GM19238 (cell line): ENCODE results near the gene RAB1B.
A peak's percentile ranks its signal among the peaks of the same experiment; 100 is the strongest.

ENCODE experiments used
- DNase-seq: peaks from one replicate; pipeline ENCODE4 v3.0.0; 2011; ENCODE audit warnings: low spot score; ENCODE audit not compliant: insufficient read length

The RAB1B gene

DNA sequence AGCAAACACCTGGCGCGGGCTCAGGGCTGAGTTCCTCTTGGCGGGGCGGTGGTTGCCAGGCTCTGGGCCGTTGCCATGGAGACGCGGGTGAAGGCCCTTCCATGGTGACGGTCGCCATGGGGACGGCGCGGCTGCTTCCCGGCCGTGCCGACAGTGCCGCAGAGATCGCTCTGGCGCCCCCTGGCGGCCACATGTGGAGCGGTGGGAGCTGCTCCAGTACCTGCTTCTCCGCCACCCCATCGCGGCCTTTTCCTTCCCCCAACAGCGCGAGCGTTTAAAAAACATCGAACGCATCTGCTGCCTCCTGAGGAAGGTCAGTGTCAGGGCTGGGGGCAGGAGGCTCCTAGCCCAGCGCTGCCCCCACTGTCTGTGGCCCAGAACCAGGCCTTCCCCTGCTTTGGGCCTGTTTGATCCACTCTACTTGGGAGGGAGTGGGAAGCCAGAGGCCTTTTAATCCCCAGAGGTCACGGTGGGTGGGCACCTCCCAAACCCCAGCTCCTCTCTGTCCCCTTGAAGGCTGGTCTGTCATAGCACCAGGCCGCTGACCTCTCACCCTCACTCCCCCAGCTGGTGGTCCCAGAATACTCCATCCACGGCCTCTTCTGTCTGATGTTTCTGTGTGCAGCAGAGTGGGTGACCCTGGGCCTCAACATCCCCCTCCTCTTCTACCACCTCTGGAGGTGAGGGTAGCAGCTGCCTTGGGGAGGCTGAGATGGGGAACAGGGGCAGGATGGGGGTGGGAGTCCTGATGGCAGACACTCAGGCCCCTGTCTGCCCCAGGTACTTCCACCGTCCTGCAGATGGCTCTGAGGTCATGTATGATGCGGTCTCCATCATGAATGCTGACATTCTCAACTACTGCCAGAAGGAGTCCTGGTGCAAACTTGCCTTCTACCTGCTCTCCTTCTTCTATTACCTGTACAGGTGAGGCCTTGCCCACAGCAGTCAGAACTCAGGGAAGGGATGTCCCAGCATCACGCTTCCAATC, 14.3 kb downstream of the RAB1B start:
- DNase-seq: peak; percentile 100

DNA sequence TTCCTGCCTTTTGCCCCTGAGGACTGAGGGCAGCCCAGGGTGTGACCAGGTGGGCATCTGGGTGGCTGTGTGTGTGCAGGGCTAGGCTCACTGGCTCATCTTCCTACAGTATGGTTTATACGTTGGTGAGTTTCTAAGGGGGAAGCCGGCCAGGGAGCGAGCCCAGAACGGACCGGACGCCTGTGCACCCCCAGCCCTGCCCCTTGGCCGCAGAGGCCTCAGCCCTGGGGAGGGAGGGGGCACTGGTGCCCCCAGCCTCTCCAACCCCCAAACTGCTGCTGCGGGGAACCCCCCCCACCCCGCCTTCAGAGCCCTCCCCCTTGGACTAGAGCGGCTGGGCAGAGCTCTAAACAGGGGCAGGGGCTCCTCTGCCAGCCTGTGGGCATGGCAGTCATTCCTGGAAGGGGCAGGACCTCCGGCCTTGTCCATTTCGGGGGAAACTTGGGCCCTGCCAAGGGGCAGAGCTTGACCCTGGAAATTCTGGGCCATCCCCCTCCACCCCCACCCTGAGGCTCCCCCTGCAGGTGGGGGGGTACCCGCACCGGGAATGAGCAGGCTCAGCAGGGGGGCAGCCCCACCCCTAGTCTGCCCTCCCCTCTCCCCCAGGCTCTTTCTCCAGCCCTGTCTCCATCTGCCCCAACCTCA, 15.1 kb downstream of the RAB1B start:
- no peak for DNase-seq

DNA sequence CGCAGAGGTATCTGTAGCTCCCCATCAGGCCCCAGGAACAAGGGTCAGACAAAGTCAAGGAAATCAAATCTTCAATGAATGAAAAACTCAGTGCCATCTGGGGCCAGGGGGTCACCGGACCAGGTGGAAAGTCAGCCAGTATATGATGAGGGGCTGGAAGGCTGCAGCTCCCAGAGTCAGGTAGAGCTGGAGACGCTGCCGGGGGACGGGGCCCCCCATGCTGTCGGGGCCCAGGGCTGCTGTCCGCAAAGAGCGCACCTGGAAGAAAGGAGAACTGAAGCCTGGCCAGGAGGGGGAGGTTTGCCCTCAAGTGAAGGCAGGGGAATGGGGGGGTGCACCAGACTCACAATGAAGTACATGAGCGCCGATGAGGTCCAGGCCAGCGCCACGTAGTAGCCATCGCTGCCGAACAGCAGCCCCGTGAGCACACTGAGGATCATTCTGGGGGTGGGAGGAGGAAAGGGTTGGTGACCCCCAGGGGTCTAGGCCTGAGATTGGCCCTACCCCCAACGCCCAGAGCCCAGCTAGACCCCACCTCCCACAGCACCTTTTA, 16.2 kb downstream of the RAB1B start:
- no peak for DNase-seq

DNA sequence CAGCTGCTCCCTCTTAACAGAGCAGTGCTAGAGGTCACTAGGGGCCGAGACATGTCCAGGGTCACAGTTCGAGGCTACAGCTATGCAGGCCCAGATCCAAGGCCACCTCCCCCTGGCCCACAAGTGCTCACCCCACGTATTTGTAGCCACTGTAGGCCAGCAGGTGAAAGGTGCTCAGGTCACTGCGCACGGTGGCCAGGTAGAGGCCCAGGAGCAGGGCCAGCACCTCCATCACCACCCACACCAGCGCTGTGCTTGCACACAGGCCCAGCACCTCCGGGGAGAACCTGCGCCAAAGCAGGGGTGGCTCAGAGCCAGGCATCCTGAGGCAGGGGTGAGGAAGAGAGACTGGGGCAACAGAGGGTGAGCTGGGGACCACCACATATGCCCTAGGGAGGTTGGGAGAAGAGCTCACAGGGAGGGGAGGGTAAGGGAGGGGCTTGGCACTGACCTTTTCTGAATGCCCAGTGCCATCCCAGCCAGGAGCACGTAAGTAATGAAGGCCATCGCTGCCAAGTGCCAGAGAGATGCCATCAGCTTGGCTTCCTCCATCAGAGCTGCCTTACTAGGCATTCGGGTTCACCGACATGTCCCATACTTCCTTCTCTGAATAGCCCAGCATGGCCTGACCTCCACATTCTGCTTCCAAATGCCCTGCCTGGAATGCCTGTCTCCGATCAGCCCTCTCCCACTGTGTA, 17.0 kb downstream of the RAB1B start:
- DNase-seq: no peak

DNA sequence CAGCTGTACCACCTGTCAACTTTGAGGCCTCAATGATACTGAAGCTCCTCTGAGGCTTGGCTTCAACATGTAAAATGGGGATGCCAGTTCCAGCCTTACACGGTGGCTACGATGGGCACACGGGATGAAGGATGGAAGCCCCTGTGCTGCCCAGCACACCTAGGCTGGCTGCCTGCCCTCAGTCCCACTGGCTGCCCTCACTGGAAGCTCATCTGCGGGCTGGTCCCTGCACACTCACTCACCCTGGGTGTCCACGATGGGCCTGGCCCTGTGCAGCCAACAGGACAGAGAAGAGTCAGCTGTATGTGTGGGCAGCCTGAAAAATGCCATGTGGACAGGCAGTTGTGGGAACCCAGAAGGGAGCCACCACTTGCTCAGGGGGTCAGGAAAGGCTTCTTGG, 18.3 kb downstream of the RAB1B start:
- DNase-seq: no peak

DNA sequence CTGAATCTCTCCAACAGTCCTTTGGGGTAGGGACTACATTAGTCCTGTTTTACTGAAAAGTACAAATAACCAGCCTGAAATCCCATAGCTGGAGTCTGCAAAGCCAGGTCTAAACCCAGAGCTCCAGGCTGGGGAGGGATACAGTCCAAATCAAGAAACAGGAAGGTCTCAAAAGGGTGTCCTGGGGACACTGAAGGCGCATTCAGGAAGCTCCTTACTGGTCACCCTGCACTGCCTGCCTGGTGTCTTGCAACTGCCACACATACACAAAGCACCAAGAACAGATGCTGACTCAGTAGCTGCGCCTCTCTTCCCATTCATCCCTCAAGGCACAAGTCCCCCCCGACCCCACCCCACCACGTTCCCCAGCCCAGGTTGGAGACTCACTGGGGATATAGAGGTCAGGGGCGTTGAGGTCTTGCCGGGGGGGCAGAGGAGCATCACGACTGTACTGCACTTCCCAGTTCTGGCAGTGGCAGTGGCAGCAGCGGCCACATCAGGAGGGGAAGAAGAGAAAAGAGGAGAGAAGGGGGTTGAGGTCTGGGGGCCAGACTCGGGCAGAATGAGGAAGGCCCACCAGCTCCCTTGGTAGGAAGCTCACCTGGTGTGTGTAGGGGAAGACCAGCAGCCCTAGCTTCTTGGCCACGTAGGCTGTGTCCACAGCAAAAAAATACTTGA, 18.9 kb downstream of the RAB1B start:
- DNase-seq: no peak

DNA sequence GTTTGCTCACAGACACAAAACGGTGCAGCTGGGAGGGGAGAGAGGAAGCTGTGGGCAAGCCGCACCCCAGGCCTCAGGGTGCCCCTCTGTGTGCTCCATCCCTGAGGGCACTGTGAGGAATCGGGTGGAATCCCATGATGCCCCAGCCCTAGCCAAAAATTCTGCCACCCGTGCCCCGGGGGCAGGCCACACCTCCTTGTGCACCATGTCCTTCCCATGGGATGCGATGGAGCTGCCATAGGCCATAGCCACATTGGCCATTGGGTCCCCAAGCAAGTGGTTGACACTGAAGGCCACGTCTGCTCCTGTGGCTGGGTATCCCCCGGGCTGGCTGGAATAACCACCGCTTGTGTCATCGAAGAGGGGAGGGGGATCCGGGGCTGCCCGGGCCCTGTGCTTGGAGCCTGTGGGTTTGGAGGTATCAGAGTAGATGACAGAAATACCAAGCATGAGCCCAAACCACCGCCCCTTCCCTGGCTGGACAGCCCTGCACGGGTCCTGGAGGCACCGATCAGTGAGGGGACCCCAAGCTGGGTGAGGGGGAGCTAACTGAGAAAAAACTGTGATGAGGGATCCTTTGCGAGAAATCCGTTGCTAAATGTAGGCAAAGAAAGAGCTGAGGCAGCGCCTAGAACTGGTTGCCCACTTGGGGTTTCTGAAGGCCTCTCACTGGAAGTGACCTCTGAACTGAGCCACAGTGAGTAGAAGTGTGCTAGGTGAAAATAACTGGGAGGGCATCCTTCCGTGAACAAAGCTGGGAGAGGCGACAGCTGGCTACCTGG, 19.6 kb downstream of the RAB1B start:
- DNase-seq: no peak

DNA sequence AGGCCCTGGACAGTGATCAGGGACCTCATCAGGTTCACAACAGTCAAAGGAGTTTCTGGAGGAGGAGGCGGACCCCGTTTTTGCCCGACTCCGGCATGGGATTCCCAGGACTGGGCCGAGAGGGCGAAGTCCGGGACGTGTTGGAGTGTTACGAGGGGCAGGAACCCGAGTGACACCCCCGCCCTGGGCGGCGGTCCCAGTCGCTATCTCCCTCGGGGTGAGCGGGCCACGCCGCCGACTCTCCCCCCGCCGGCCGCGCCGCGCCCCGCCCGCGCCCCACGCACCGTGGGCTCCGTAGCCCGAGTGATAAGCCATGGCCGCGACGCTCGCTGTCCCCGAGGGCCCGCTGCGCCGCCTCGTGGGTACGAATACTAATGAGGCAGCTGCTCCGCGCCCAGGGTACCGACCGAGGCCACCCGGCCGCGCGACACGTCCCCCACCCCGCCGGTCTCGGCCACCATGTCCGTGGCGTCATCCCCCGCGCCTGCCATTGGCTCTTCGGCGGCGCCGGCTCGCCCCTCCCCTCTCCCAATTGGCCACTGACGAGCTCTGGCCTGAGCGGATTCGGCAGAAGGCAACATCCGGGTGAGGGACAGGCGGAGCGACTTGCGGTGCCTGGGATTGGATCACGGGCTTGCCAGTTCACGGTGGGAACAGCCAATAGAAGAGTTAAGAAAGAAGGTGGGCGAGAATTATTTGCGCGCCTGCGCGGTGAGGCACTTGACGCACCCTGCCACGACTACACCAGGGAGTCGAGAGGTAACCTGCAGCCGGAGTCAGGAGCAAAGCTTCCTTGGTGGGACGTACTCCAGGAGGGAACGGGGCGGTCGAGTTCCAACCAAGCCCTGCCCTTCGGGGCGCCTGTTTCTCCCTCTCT, 20.5 kb downstream of the RAB1B start, which contains the start of gene YIF1A:
YIF1A (minus strand) TSS at position 473 of the 877 bp plus-strand sequence; CDS start at position 315, 158 bp downstream.
- DNase-seq: peak; percentile 100

DNA sequence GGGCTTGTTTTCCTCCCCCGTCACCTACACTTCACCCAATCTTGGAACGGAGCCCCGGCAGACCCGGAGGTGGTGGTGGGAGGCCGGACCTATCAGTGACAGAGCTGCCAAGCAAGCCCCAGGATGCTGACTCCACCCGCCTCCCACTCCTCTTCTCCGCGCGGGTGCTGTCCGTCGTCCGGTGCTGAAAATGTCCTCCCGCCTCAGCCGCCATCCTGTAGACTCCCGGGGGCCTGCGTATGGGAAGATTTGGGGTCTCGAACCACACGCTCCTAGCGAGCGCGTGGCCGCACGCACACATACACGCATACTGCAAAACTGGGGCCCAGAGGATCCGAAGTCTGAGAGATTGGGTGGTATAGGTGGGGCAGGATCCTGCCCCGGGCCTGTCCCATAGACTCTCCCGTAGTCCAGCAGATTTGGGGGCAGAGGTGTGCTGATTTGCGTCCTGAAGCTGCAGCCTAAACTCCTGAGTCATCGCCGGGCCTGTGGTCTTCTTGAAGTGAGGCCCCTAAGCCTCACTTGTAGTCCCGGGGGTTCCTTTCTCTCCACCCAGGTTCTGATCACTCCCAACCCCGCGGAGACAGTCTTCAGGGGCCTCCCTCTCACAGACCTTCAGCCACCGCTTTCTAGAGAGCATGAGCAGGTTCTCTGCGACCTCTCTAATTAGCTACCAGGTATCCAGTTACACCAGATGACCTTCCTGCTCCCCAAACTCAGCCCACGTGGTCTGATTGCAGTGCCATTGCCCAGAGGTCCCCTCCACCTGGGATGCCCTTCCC, 21.3 kb downstream of the RAB1B start:
- DNase-seq: peak; percentile 95

DNA sequence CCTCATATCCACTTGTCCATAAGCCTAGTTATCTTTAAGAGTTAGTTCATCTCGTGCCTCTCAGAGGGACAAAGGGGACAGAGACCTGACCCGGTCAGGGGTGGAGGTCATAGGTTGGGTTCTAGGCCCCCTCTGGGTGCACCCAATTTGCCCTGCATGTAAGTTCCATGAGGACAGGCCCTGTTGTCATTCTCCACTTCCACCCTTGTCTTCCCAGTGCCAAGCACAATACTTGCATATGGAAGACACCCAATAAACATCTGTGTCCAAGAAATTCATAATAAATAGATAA, 21.8 kb downstream of the RAB1B start:
- no peak for DNase-seq

DNA sequence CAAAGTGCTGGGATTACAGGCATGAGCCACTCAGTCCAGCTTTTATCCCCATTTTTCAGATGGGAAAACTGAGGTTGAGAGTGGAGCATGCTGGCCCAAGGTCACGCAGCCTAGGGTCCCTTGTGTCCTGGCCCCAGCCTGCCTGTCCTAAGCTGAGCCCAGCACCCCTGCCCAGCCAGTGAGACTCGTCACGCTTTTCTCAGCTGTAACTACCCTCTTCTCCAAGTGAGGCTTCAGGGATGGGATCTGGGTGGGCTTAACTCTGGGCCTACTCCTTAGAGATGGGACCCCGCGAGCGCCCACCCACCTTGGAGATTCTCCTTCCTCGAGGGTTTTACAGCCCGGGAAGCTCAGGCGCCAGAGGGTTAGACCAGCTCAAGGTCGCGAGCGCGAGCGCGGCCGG, 22.9 kb downstream of the RAB1B start:
- DNase-seq: no peak

DNA sequence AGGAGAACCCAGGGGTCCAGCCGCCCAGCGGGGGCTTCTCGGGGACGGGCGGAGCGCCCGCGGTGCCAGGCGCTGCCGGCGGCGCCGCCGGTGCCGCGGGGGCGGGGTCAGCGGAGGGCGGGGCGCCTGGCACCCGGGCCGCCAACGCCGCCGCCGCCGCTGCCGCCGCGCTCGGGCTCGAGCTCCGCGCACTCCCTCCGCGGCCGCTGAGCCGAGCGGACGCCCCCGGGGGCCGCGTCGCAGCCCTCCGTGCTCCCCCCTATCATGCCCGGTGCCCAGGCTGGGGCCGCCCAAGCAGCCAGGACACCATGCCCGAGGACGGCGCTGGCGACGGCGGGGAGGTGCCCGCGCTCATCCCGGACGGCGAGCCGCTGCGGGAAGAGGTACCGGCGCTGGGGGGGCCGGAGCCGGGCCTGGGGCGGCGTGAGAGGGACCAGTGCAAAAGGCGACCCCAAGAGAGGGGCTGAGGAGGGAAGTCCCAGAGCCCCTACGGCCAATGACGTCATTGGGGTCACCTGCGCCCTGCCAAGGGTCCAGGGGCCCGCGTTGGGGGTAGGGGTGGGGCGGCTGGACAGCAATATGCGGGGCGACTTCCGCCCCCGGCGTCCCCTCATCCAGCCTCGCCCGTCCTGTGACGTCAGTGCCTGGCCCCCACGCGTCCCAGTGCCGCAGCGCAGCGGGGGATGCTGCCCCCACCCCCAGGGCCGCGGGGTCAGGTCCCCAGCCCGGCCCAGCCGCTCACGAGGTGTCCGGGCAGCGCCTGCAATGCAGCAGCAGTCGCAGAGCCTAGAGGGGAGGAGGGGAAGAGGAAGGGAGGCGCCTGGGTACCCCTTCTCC, 23.5 kb downstream of the RAB1B start, which contains the start of gene TMEM151A:
TMEM151A (plus strand) TSS at position 189 of the 837 bp plus-strand sequence; CDS start at position 309, 120 bp downstream.
- no peak for DNase-seq

DNA sequence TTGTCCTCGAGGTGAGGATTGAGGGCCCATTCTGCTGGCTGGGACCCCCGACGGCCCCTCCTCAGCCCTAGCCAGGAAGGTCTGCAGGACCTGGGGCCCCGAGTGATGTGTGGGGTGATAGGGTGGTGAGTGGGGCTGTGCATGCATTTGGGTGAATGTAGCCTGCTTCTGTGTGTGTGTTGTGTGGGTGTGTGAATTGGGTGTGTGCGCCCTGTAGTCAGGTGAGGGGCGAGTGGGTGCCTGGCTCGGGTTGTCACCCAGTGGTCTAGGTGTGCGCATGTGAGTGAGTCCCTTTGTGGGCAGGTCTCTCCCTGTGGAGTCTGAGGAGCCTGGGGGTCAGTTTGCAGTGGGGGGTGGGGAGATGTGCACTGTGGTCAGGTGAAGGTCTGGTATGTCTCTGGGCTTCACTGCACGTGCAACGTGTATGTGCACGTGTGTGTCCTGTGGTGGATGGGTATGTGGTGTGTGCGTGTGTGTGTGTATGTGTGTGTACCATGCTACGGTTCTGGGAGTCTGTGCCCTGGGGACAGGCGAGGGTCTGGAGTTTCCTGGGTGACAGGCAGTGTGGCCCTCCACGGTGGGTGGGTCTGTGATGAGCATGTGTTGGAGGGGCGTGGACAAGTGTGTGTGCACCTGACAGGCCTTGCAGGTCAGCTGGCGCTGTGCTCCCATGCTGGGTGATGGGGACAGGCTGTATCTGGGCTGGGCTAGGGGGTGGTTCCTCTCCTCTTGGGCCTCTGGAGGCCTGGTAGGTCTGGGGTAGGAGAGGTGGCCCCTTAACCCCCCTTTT, 24.3 kb downstream of the RAB1B start:
- no peak for DNase-seq

DNA sequence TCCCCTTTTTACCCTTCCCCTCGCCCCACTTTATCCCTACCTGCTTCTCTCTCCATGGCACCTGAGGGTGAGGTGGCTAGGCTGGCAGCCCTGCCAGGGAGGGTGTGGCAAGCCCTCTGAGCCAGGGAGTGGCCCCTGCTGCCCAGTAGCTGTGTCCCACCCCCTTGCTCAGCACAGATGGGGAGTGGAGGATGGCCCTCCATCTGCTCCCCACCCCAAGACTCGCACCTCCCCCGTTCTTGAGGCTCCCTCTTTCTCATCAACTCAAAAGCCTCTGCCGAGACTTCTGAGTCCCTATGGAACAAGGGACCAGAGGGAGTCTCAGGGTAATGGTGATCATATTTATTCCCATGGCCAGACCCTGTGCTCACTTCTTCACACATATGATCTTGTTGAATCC, 24.9 kb downstream of the RAB1B start:
- no peak for DNase-seq

DNA sequence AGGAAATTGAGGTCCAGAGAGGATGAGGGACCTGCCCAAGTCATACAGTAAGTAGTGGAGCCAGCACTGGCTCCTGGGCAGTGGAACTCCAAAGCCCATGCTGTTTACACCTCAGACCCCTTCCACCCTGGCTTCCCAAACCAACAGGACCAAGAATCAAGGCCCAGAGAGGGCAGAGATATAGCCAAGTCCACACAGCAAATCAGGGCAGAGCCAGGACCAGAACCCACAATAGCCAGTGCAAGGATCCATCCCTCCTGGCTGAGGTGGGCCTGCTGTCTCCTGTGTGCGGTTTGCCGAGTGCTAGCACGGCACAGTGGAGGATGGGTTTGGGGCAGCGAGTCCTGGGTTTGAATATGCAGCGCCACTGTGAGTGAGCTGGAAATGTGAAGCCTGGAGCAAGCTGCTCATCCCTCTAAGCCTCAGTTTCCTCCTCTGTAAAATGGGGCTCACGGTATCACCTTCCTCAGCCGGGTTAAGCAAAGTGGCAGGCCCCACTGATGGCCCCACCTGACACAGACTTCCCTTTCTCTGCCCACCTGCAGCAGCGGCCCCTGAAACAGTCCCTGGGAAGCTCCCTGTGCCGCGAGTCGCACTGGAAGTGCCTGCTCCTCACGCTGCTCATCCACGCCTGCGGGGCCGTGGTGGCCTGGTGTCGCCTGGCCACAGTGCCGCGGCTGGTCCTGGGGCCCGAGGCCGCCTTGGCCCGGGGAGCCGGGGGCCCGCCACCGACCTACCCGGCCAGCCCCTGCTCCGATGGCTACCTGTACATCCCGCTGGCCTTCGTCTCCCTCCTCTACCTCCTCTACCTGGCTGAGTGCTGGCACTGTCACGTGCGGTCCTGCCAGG, 25.6 kb downstream of the RAB1B start:
- DNase-seq: no peak
